ENCODE results near the gene PNPLA8. TPM values are rescaled to one million over a fixed set of nuclear protein-coding genes. Genes with fewer than 3 reads are reported as not detected.

Gene PNPLA8
- total RNA-seq: 6.8 and 8.0 TPM in 2 replicates

GRCh38 chr7:108525985-108526767 lies at the start of gene PNPLA8:
TSS of gene PNPLA8 (minus strand) at chr7:108526135. CDS start at chr7:108515491, 10,644 bp downstream.

DNA sequence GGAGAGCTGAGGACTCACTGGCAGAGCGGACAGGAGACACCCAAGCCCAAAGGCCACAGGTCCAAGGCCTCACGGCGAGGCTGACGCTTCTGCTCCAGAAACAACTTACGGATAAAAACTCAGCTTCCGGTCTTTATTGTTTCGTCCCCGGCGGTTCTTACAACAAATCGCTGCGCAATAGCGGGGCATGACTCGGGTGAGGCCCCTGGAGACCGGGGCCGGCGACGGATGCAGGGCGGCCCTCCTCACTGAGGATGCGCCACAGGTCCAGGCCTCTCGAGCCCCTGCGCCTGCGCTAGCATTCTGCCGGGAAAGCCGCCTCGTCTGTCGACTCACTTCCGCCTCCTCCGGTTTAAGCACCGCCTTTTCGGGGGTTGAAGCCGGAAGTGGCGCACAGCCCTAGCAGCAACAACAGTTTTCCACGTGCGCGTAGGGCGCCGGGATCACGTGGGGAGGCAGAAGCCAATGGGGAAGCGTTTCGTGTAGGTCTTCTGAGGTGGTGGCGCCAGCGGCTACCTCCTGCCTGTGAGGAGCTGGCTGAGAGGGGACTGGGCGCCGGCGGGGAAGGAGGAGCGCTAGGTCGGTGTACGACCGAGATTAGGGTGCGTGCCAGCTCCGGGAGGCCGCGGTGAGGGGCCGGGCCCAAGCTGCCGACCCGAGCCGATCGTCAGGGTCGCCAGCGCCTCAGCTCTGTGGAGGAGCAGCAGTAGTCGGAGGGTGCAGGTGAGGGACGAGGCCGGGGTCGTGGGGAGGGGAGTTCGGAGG lies 43.6 kb upstream of the PNPLA8 start, which contains the start of the genes DNAJB9 and THAP5:
TSS of gene DNAJB9 (plus strand) at position 494 of the 765 bp plus-strand sequence. CDS start 1,853 bp downstream, outside the sequence.
TSS of gene THAP5 (minus strand) at position 326 of the 765 bp plus-strand sequence. CDS start at position 189, 137 bp downstream.

GRCh38 chr7:108455998-108456677 lies 69.8 kb downstream of the PNPLA8 start, which contains the start of gene NRCAM:
TSS of gene NRCAM (minus strand) at chr7:108456436. CDS start at chr7:108240064, 216,372 bp downstream.

Other genes starting within 250 kb of the PNPLA8 start
- gene NRCAM, start 69.7 kb downstream of the PNPLA8 start, total RNA-seq: 0.98 and 4.9 TPM in 2 replicates
- 9.9 and 11.0 TPM in 2 replicates for gene THAP5, start 43.6 kb upstream of the PNPLA8 start, total RNA-seq
- gene DNAJB9, start 43.7 kb upstream of the PNPLA8 start, total RNA-seq: 12.2 and 26.9 TPM in 2 replicates

Measured in mesangial cell (primary cell).